Measurements from ENCODE around the gene CHP1. TPM values are rescaled to one million over a fixed set of nuclear protein-coding genes. Genes with fewer than 3 reads are reported as not detected.
"Not testable (repeated sequence)": the region's sequence is repeated elsewhere in the genome, so short reads cannot be mapped to it uniquely, and the experiment has no call there.

The CHP1 gene
- total RNA-seq, 4 donors from 2014 or later = 77.9 to 168 (median 132) TPM

DNA sequence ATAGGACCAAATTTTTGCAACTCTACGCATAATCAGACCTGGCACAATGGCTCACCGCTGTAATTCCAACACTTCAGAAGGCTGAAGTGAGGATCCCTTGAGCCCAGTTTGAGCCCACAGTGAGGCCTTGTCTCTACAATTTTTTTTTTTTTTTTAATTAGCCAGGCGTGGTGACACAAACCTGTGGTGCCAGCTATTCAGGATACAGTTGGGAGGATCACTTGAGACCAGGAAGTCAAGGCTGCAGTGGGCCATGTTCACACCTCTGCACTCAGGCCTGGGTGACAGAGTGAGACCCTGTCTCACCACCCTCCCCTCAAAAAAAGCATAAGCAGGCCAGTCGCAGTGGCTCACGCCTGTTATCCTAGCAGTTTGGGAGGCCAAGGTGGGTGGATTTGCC lies 76.6 kb downstream of the CHP1 start:
- Histone ChIP-seq H3K27ac (no peak overlapping the region), H3K4me3 (no peak overlapping the region), H3K9me3 (no peaks in the 10 kb centered on the region), H3K36me3 (peaks cover 0 to 25% (median 0%) of the 10 kb centered on the region in 3 donors), H3K27me3 (no peaks in the 10 kb centered on the region), H3K4me1 (no peaks in the 10 kb centered on the region)
- WGBS, 2 donors = 84 to 91% methylated on average over 5 of the region's 5 CpGs
- DNase-seq (ENCODE audit: low spot score in 2 of 2) = no peak
- TF ChIP-seq, protein P1, sequence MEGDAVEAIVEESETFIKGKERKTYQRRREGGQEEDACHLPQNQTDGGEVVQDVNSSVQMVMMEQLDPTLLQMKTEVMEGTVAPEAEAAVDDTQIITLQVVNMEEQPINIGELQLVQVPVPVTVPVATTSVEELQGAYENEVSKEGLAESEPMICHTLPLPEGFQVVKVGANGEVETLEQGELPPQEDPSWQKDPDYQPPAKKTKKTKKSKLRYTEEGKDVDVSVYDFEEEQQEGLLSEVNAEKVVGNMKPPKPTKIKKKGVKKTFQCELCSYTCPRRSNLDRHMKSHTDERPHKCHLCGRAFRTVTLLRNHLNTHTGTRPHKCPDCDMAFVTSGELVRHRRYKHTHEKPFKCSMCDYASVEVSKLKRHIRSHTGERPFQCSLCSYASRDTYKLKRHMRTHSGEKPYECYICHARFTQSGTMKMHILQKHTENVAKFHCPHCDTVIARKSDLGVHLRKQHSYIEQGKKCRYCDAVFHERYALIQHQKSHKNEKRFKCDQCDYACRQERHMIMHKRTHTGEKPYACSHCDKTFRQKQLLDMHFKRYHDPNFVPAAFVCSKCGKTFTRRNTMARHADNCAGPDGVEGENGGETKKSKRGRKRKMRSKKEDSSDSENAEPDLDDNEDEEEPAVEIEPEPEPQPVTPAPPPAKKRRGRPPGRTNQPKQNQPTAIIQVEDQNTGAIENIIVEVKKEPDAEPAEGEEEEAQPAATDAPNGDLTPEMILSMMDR (IDR thresholded peaks at IDR 0.05) = no peak
- TF ChIP-seq POLR2A (IDR thresholded peaks at IDR 0.05) (no peak), EP300 (IDR thresholded peaks at IDR 0.05) (no peak)

- H3K4me1 ChIP-seq = no peaks in the 10 kb centered on the region
- H3K27ac ChIP-seq = no peak overlapping the region
- peaks cover 0 to 25% (median 0%) of the 10 kb centered on the region in 3 donors for H3K36me3 ChIP-seq
- 96 to 97% methylated on average over 2 of the region's 2 CpGs for WGBS, 2 donors
- no peaks in the 10 kb centered on the region for H3K9me3 ChIP-seq
- H3K27me3 ChIP-seq = no peaks in the 10 kb centered on the region
- TF ChIP-seq, protein P1 (IDR thresholded peaks at IDR 0.05) = no peak
- TF ChIP-seq POLR2A (IDR thresholded peaks at IDR 0.05) (no peak), EP300 (IDR thresholded peaks at IDR 0.05) (no peak)
- no peak for DNase-seq (ENCODE audit: low spot score in 2 of 2)
- H3K4me3 ChIP-seq = no peak overlapping the region
These were observed 78.3 kb downstream of the CHP1 start for GRCh38 chr15:41309226-41309905.

- H3K4me1 ChIP-seq; DNase-seq (ENCODE audit: low spot score in 2 of 2); H3K4me3 ChIP-seq; H3K27me3 ChIP-seq; H3K27ac ChIP-seq; H3K9me3 ChIP-seq: not testable (repeated sequence)
- H3K36me3 ChIP-seq = peaks cover 0 to 18% (median 0%) of the 10 kb centered on the region in 3 donors
- 93 to 96% methylated on average over 9 to 10 of the region's 39 CpGs for WGBS, 2 donors
These were observed 89.8 kb downstream of the CHP1 start for GRCh38 chr15:41320805-41321330.

DNA sequence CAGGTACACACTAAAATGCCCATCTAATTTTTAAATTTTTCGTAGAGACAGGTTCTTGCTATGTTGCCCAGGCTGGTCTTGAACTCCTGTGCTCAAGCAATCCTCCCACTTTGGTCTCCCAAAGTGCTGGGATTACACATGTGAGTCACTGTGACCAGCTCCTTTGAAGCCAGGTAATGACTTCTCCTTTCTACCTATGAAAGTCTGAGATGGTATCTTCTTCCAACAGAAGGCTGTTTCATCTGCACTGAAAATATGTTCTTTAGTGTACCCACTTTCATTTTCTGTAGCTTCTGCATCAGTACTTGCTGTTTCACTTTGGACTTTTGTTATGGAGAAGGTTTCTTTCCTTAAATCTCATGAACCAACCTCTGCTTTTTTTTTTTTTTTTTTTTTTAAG lies 92.5 kb downstream of the CHP1 start:
- Histone ChIP-seq H3K27ac (no peak overlapping the region), H3K27me3 (no peaks in the 10 kb centered on the region), H3K9me3 (no peaks in the 10 kb centered on the region), H3K36me3 (peaks cover 0 to 13% (median 0%) of the 10 kb centered on the region in 3 donors), H3K4me3 (no peak overlapping the region), H3K4me1 (no peaks in the 10 kb centered on the region)
- no peak for TF ChIP-seq POLR2A (IDR thresholded peaks at IDR 0.05)
- no peak for TF ChIP-seq EP300 (IDR thresholded peaks at IDR 0.05)
- TF ChIP-seq, protein P1 (IDR thresholded peaks at IDR 0.05) = no peak
- WGBS, 2 donors = 93 to 97% methylated on average over 1 of the region's 1 CpG
- no peak for DNase-seq (ENCODE audit: low spot score in 2 of 2)

DNA sequence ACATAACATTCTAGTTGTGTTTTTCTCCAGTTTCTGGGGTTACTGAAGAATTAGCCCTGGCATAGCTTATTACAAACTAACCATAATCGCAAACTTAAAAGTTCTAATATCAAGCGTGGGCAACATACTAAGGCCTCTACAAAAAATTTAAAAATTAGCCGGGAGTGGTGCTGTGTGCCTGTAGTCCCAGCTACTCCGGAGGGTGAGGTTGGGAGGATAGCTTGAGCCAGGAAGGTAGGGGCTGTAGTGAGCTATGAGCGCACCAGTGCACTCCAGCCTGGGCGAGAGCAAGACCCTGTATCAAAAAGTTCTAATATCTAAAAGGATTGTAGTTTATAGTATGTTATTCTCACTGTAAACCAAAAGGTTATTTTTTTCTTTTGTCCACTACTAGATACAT lies 100.2 kb downstream of the CHP1 start:
- Histone ChIP-seq H3K4me3 (no peak overlapping the region), H3K9me3 (no peaks in the 10 kb centered on the region), H3K36me3 (peaks cover 0 to 4% (median 0%) of the 10 kb centered on the region in 3 donors), H3K27me3 (no peaks in the 10 kb centered on the region), H3K4me1 (peaks cover 0 to 20% (median 7%) of the 10 kb centered on the region in 4 donors), H3K27ac (peak overlapping the region in 1 of 4 donors; percentile 69)
- TF ChIP-seq, protein P1 (IDR thresholded peaks at IDR 0.05) = no peak
- TF ChIP-seq EP300 (IDR thresholded peaks at IDR 0.05) = no peak
- no peak for TF ChIP-seq POLR2A (IDR thresholded peaks at IDR 0.05)
- DNase-seq (ENCODE audit: low spot score in 2 of 2) = no peak
- WGBS, 2 donors = 59 to 63% methylated on average over 6 of the region's 6 CpGs

Other genes starting within 250 kb of the CHP1 start
- gene INO80, start 115.0 kb upstream of the CHP1 start, total RNA-seq = 10 to 100 TPM; 21.6 to 40.8 (median 33.2) TPM
- not detected for gene EXD1, start 511 bp upstream of the CHP1 start, total RNA-seq
- 1 to 10 TPM in 3 of 4 donors, not detected in 1; 1.2 to 2.7 (median 1.7) TPM for gene OIP5, start 101.3 kb downstream of the CHP1 start, total RNA-seq
- gene NUSAP1, start 101.6 kb downstream of the CHP1 start, total RNA-seq = 10 to 100 TPM in 1 of 4 donors, 1 to 10 TPM in 2, under 1 TPM in 1; 0.39 to 21.0 (median 2.5) TPM
- gene NDUFAF1, start 171.2 kb downstream of the CHP1 start, total RNA-seq = 10 to 100 TPM in 1 of 4 donors, 1 to 10 TPM in 3; 6.3 to 12.3 (median 9.2) TPM
- 10 to 100 TPM; 22.2 to 72.6 (median 29.0) TPM for gene RTF1, start 185.8 kb downstream of the CHP1 start, total RNA-seq